ENCODE data around the gene SPRR4. TPM values are rescaled to one million over a fixed set of nuclear protein-coding genes. Genes with fewer than 3 reads are reported as not detected.

The SPRR4 gene
- total RNA-seq, 2 experiments from 2014 or later: not detected

GRCh38 chr1:152933196-152933595 is 37.3 kb upstream of the SPRR4 start:
- ChIA-PET CTCF (no interaction called here), POLR2A (no interaction called here)
- ATAC-seq (no peak), DNase-seq (no peak)
- Mint-ChIP-seq H3K9me3 (peaks cover 1% of the 10 kb centered on the region), H3K4me3 (no peak overlapping the region), H3K27me3 (peaks cover 12% of the 10 kb centered on the region), H3K27ac (no peak overlapping the region), H3K36me3 (ENCODE audit: low read depth) (no peaks in the 10 kb centered on the region), H3K4me1 (ENCODE audit: low read depth) (no peaks in the 10 kb centered on the region)
- no peak for TF ChIP-seq CTCF (IDR thresholded peaks at IDR 0.05)
- intact Hi-C loops (cut with micrococcal nuclease): no loop called here

GRCh38 chr1:152940614-152941013 is 29.8 kb upstream of the SPRR4 start:
- CTCF ChIA-PET: no interaction called here
- POLR2A ChIA-PET: no interaction called here
- Mint-ChIP-seq H3K4me3 (no peak overlapping the region), H3K36me3 (ENCODE audit: low read depth) (no peaks in the 10 kb centered on the region), H3K27me3 (peaks cover 6% of the 10 kb centered on the region), H3K9me3 (peaks cover 1% of the 10 kb centered on the region), H3K4me1 (ENCODE audit: low read depth) (no peaks in the 10 kb centered on the region), H3K27ac (no peak overlapping the region)
- no peak for TF ChIP-seq CTCF (IDR thresholded peaks at IDR 0.05)
- no peak for ATAC-seq
- intact Hi-C loops (cut with micrococcal nuclease): no loop called here
- no peak for DNase-seq

GRCh38 chr1:152941037-152941711 is 29.3 kb upstream of the SPRR4 start:
- H3K27ac Mint-ChIP-seq: no peak overlapping the region
- H3K36me3 Mint-ChIP-seq (ENCODE audit: low read depth): no peaks in the 10 kb centered on the region
- TF ChIP-seq CTCF (IDR thresholded peaks at IDR 0.05): no peak
- no peak for ATAC-seq
- DNase-seq: no peak
- peaks cover 1% of the 10 kb centered on the region for H3K9me3 Mint-ChIP-seq
- peaks cover 5% of the 10 kb centered on the region for H3K27me3 Mint-ChIP-seq
- POLR2A ChIA-PET: no interaction called here
- intact Hi-C loops (cut with micrococcal nuclease): no loop called here
- H3K4me1 Mint-ChIP-seq (ENCODE audit: low read depth): no peaks in the 10 kb centered on the region
- CTCF ChIA-PET: no interaction called here
- H3K4me3 Mint-ChIP-seq: no peak overlapping the region

GRCh38 chr1:152942161-152942560 is 28.3 kb upstream of the SPRR4 start:
- H3K4me3 Mint-ChIP-seq: no peak overlapping the region
- peaks cover 8% of the 10 kb centered on the region for H3K27me3 Mint-ChIP-seq
- no peaks in the 10 kb centered on the region for H3K4me1 Mint-ChIP-seq (ENCODE audit: low read depth)
- no peak overlapping the region for H3K27ac Mint-ChIP-seq
- ChIA-PET CTCF (no interaction called here), POLR2A (no interaction called here)
- DNase-seq: no peak
- no peak for TF ChIP-seq CTCF (IDR thresholded peaks at IDR 0.05)
- no peak for ATAC-seq
- intact Hi-C loops (cut with micrococcal nuclease): no loop called here
- no peaks in the 10 kb centered on the region for H3K36me3 Mint-ChIP-seq (ENCODE audit: low read depth)
- no peaks in the 10 kb centered on the region for H3K9me3 Mint-ChIP-seq

GRCh38 chr1:152946248-152946647 is 24.2 kb upstream of the SPRR4 start:
- Mint-ChIP-seq H3K36me3 (ENCODE audit: low read depth) (no peaks in the 10 kb centered on the region), H3K4me1 (ENCODE audit: low read depth) (no peaks in the 10 kb centered on the region), H3K27ac (no peak overlapping the region), H3K4me3 (no peak overlapping the region), H3K9me3 (no peaks in the 10 kb centered on the region), H3K27me3 (peaks cover 5% of the 10 kb centered on the region)
- ChIA-PET CTCF (no interaction called here), POLR2A (interaction anchor here (0.9 kb wide), 1 partner anchor 427 kb away, joined by 3 read pairs; no protein-coding TSS in a partner anchor)
- intact Hi-C loops (cut with micrococcal nuclease): no loop called here
- TF ChIP-seq CTCF (IDR thresholded peaks at IDR 0.05): no peak
- DNase-seq (no peak), ATAC-seq (no peak)
